Psoas muscle (tissue), 8 donors: Measurements from ENCODE around the gene ELMO1. TPM values are rescaled to one million over a fixed set of nuclear protein-coding genes. Genes with fewer than 3 reads are reported as not detected.

ENCODE experiments used
- ATAC-seq, 4 donors: fragments of 200-7000 bp; cut with Tn5 transposase; one replicate each; pipeline ENCODE4 v1.9.1; 2020; ENCODE audit warnings: moderate library complexity in 3 of 4, mild to moderate bottlenecking in 2 of 4
- DNase-seq, 2 donors: peaks; one replicate each; pipeline ENCODE4 v3.0.0-alpha.2; 2020
- H3K27ac ChIP-seq: fragments of 200-600 bp; one replicate; pipeline ENCODE4 v1.8.0; 2022
- H3K27me3 ChIP-seq, 3 donors: fragments of 200-600 bp in 1 of 3; one replicate each; pipeline versions ENCODE4 v1.6.1 to v1.8.0; 2013 to 2022; ENCODE audit warnings: low read length in 2 of 3, mild to moderate bottlenecking in 2 of 3, moderate library complexity in 1 of 3; ENCODE audit not compliant: insufficient read depth in 3 of 3
- H3K36me3 ChIP-seq, 2 donors: fragments of 200-600 bp in 1 of 2; one replicate each; pipeline versions ENCODE4 v1.6.1 to v1.8.0; 2013 to 2022; ENCODE audit warnings: low read depth in 1 of 2, mild to moderate bottlenecking in 1 of 2, moderate library complexity in 1 of 2; ENCODE audit not compliant: insufficient read depth in 1 of 2
- H3K4me1 ChIP-seq: fragments of 200-600 bp; one replicate; pipeline ENCODE4 v1.8.0; 2022
- H3K4me3 ChIP-seq: fragments of 200-600 bp; one replicate; pipeline ENCODE4 v1.8.0; 2022; ENCODE audit warnings: mild to moderate bottlenecking
- H3K9me3 ChIP-seq: fragments of 200-600 bp; one replicate; pipeline ENCODE4 v1.8.0; 2022
- WGBS, 3 donors: extraction: QIAGEN DNeasy Blood & Tissue Kit; methylation state at CpG; one replicate each; pipeline versions ENCODE4 v1.1.6 to v1.1.7; 2013; 5-methylcytosine and 5-hydroxymethylcytosine counted together
- intact Hi-C, 2 donors: fragments of 100-400 bp; cut with DNase I; formaldehyde crosslinking; loops; one replicate each; pipeline versions ENCODE4 v1.11.0 to v1.14.2; 2022
- polyA plus RNA-seq, 3 donors: library from polyadenylated mRNA; stranded (reverse); fragments of 200-250 nt; gene quantifications; one replicate each; pipeline ENCODE4 v1.2.3, GENCODE V29; 2013
- total RNA-seq, 4 donors: library from RNA; stranded (reverse); fragmentation: NEBNext Ultra II Directional in 2 of 4; extraction: Animal tissue kit (Norgen Biotek cat#: 25700) in 2 of 4; gene quantifications; one replicate each; pipeline versions ENCODE4 v1.2.1 to v1.2.4, GENCODE V29; 2021 to 2023
- TF ChIP-seq, protein P1 (sequence below): fragments of 200-600 bp; IDR thresholded peaks from one replicate; pipeline ENCODE4 v1.8.0; 2022; ENCODE audit warnings: antibody characterized with exemption
- donor health status: healthy with polysubstance abuse.
- donor health status: DM: no; HTN: no; CAD: no; lungs with moderate emphysema.
- donor health status: Bipolar disorder and iron deficiency.
- donor health status: healthy.
- donor health status: DM: yes; HTN: yes; CAD: no.
- donor health status: DM: no; HTN: no; CAD: no.
- donor health status: DM: no; HTN: no; CAD: no.
- donor health status: DM: yes; HTN: yes; CAD: no.

ELMO1 gene
- total and polyA plus RNA-seq, 7 donors: 2.8 to 8.1 (median 6.9) TPM

DNA sequence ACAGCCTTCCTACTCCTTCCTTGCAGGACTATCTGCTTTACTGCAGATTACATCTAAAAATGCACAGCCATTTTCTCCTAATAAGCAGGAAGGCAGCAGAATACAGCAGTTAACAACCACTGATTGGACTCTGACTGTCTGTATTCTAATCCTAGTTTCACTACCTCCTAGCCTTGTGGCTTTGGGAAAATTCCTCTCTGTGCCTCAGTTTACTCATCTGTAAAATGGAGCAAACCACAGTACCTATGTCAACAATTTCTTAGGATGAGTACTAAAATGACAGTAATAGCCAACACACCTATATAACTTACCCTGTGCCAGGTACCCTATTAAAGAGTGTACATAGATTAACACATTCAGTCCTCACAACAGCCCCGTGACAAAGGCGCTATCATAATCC is 89.5 kb downstream of the ELMO1 start:
- peaks cover 8% of the 10 kb centered on the region for H3K4me1 ChIP-seq
- no peaks in the 10 kb centered on the region for H3K9me3 ChIP-seq
- TF ChIP-seq, protein P1, sequence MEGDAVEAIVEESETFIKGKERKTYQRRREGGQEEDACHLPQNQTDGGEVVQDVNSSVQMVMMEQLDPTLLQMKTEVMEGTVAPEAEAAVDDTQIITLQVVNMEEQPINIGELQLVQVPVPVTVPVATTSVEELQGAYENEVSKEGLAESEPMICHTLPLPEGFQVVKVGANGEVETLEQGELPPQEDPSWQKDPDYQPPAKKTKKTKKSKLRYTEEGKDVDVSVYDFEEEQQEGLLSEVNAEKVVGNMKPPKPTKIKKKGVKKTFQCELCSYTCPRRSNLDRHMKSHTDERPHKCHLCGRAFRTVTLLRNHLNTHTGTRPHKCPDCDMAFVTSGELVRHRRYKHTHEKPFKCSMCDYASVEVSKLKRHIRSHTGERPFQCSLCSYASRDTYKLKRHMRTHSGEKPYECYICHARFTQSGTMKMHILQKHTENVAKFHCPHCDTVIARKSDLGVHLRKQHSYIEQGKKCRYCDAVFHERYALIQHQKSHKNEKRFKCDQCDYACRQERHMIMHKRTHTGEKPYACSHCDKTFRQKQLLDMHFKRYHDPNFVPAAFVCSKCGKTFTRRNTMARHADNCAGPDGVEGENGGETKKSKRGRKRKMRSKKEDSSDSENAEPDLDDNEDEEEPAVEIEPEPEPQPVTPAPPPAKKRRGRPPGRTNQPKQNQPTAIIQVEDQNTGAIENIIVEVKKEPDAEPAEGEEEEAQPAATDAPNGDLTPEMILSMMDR: no peak
- ATAC-seq (no peak), DNase-seq (no peak)
- H3K4me3 ChIP-seq: no peak overlapping the region
- H3K27me3 ChIP-seq: no peaks in the 10 kb centered on the region
- intact Hi-C loops: no loop called here
- H3K36me3 ChIP-seq: no peaks in the 10 kb centered on the region
- H3K27ac ChIP-seq: no peak overlapping the region
- WGBS, 3 donors: 95 to 98% (median 98%) methylated on average over 2 of the region's 2 CpGs

DNA sequence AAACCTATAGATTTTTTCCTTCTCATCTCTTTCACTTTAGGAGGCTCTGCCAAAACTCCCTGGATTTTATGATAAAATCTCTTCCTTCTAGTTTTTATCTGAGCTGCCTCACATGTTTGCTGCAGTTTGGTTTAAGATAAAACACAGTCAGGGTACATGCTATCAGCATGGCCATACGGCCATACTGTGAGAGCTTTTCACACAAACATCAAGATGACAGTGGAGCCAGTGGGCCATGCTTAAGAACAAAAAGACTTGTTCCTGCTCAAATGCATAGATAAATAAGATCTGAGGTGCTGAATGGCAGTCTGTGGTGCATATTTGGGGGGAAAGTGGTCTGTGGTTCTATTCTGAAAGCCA is 91.0 kb downstream of the ELMO1 start:
- TF ChIP-seq, protein P1: no peak
- Histone ChIP-seq H3K4me3 (no peak overlapping the region), H3K27me3 (no peaks in the 10 kb centered on the region), H3K27ac (no peak overlapping the region), H3K36me3 (no peaks in the 10 kb centered on the region), H3K4me1 (peaks cover 8% of the 10 kb centered on the region), H3K9me3 (no peaks in the 10 kb centered on the region)
- intact Hi-C loops: no loop called here
- WGBS, 3 donors: 59 to 85% (median 82%) methylated on average over 1 of the region's 1 CpG
- no peak for ATAC-seq
- DNase-seq: no peak

- Histone ChIP-seq H3K9me3 (no peaks in the 10 kb centered on the region), H3K27me3 (no peaks in the 10 kb centered on the region), H3K27ac (no peak overlapping the region), H3K36me3 (no peaks in the 10 kb centered on the region), H3K4me1 (peaks cover 8% of the 10 kb centered on the region), H3K4me3 (no peak overlapping the region)
- DNase-seq (no peak), ATAC-seq (no peak)
- WGBS, 3 donors: 96 to 99% (median 98%) methylated on average over 3 of the region's 3 CpGs
- intact Hi-C loops: no loop called here
- TF ChIP-seq, protein P1: no peak
Measured at GRCh38 chr7:37356911-37357636, 91.6 kb downstream of the ELMO1 start.

DNA sequence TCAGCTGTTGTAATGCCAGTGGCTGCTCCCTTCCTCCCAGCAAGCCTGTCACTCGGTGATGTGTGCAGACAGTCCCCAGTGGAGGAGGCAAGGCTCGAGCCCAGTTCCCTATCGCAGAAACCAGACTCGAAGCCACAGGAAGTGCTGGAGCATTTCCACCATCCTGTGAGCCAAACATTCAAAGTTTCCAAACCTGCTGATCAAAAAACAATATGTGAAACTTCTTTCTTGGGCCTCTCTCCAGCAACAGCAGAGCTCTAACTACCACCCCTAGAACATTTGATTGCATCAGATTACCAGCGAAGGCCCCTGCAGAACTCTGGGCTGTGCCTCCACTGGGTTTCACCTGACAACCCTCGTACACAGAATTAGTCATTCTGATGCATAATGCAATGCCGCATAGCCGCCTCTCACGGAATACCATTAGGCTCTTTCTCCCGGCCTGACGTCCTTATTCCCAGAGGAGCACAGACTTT is 94.0 kb downstream of the ELMO1 start:
- Histone ChIP-seq H3K4me3 (no peak overlapping the region), H3K9me3 (no peaks in the 10 kb centered on the region), H3K27me3 (no peaks in the 10 kb centered on the region), H3K4me1 (peaks cover 8% of the 10 kb centered on the region), H3K27ac (peak overlapping the region; percentile 63), H3K36me3 (no peaks in the 10 kb centered on the region)
- intact Hi-C loops: loop anchor here in 1 of 2 donors (5.0 kb wide), 1 partner anchor 93 kb away; the partner anchor contains the start of gene ELMO1
- TF ChIP-seq, protein P1: no peak
- 33 to 40% (median 34%) methylated on average over 11 of the region's 11 CpGs for WGBS, 3 donors
- DNase-seq (peak; percentile 75 to 90), ATAC-seq (peak; percentile 53 to 89 (median 85))
